WERI-Rb-1 (cell line): ENCODE data around the gene HHEX.

ENCODE experiments used
- DNase-seq: peaks from one replicate; pipeline ENCODE4 v3.0.0-alpha.2; 2020
- H3K27ac ChIP-seq: fragments of 250-450 bp; sonication (Bioruptor Pico); 2 replicates; pipeline ENCODE4 v1.5.1; 2020; ENCODE audit warnings: mild to moderate bottlenecking, moderate library complexity
- H3K27me3 ChIP-seq: fragments of 250-450 bp; sonication (Bioruptor Pico); 2 replicates; pipeline ENCODE4 v1.5.1; 2021; ENCODE audit warnings: mild to moderate bottlenecking, low read depth, moderate library complexity; ENCODE audit not compliant: insufficient read depth, severe bottlenecking
- H3K36me3 ChIP-seq: fragments of 250-450 bp; sonication (Bioruptor Pico); 2 replicates; pipeline ENCODE4 v1.5.1; 2020; ENCODE audit warnings: mild to moderate bottlenecking, moderate library complexity
- H3K4me3 ChIP-seq: 2 replicates; pipeline ENCODE4 v1.5.1; 2011; ENCODE audit warnings: low read depth, mild to moderate bottlenecking, control low read depth, low read length
- H3K9me3 ChIP-seq: fragments of 250-450 bp; sonication (Bioruptor Pico); 2 replicates; pipeline ENCODE4 v1.5.1; 2021; ENCODE audit warnings: mild to moderate bottlenecking, moderate library complexity; ENCODE audit not compliant: severe bottlenecking
- TF ChIP-seq, protein P1 (sequence below): IDR thresholded peaks from 2 replicates; pipeline ENCODE4 v1.5.1; 2011; ENCODE audit warnings: low read depth, mild to moderate bottlenecking, control low read depth, inconsistent platforms, low read length

Gene HHEX

DNA sequence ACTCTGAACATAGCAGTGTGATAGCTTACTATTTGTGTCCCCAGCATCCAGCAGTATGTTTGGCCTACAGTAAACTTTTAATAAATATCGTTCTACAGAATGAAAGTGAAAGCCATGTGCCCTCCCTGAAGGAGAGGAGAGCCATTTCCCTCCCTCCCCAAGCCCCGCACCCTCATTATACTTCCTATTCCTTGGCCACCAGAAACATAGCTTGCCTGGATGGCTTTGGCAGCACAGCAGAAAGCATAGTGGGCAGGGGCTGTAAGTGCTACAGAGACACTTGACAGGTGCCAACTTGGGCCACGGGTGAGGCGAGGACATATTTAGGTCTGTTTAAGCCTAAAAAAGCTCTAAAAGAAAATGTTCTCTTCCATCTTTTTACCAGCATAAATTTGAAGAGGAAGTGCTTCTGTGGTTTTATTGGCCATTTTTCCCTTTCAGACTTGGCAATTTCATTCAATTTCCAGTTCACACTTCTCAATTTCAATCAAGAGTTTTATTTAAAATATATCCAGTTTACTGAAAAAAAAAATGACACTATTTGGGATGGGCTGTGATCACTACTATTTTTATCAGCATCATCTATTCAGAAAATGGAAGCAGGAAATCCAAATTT is 12.7 kb downstream of the HHEX start:
- no peaks in the 10 kb centered on the region for H3K27me3 ChIP-seq
- no peak for DNase-seq
- H3K4me3 ChIP-seq, result no peak overlapping the region
- H3K27ac ChIP-seq, result no peak overlapping the region
- no peaks in the 10 kb centered on the region for H3K36me3 ChIP-seq
- TF ChIP-seq, protein P1, sequence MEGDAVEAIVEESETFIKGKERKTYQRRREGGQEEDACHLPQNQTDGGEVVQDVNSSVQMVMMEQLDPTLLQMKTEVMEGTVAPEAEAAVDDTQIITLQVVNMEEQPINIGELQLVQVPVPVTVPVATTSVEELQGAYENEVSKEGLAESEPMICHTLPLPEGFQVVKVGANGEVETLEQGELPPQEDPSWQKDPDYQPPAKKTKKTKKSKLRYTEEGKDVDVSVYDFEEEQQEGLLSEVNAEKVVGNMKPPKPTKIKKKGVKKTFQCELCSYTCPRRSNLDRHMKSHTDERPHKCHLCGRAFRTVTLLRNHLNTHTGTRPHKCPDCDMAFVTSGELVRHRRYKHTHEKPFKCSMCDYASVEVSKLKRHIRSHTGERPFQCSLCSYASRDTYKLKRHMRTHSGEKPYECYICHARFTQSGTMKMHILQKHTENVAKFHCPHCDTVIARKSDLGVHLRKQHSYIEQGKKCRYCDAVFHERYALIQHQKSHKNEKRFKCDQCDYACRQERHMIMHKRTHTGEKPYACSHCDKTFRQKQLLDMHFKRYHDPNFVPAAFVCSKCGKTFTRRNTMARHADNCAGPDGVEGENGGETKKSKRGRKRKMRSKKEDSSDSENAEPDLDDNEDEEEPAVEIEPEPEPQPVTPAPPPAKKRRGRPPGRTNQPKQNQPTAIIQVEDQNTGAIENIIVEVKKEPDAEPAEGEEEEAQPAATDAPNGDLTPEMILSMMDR, result no peak
- H3K9me3 ChIP-seq, result no peaks in the 10 kb centered on the region

DNA sequence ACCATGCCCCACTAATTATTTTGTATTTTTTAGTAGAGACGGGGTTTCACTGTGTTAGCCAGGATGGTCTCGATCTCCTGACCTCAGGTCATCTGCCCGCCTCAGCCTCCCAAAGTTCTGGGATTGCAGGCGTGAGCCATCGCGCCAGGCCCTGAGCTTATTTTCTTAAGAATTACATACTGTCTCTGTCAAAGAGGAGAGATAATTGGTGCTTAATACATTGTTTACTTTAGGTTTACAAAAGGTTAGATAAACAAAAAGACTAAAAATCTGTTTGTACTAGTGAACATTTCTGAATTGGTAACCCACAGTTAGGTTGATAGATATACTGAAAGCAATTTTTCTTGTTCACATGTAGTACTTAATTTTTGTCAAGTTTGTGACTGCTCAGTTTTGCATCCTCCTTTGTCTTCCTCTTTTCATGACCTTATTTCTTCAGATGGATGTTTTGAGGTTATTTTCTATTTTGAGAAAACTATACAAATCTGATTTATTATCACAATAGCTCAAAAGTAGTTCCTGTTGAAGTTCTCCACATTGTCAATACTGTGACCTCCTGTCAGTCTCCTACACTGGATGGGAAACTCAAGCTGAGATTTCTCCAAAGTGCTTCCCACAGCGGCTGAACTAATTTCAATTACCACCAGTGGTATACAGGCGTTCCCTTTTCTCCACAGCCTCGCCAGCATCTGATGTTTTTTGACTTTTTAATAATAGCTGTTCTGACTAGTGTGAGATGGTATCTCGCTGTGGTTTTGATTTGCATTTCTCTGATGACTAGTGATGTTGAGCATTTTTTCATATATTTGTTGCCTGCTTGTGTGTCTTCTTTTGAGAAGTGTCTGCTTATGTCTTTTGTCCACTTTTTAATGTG is 22.5 kb downstream of the HHEX start:
- H3K4me3 ChIP-seq, result no peak overlapping the region
- H3K27me3 ChIP-seq, result no peaks in the 10 kb centered on the region
- no peaks in the 10 kb centered on the region for H3K36me3 ChIP-seq
- no peaks in the 10 kb centered on the region for H3K9me3 ChIP-seq
- TF ChIP-seq, protein P1, result no peak
- no peak overlapping the region for H3K27ac ChIP-seq
- no peak for DNase-seq

DNA sequence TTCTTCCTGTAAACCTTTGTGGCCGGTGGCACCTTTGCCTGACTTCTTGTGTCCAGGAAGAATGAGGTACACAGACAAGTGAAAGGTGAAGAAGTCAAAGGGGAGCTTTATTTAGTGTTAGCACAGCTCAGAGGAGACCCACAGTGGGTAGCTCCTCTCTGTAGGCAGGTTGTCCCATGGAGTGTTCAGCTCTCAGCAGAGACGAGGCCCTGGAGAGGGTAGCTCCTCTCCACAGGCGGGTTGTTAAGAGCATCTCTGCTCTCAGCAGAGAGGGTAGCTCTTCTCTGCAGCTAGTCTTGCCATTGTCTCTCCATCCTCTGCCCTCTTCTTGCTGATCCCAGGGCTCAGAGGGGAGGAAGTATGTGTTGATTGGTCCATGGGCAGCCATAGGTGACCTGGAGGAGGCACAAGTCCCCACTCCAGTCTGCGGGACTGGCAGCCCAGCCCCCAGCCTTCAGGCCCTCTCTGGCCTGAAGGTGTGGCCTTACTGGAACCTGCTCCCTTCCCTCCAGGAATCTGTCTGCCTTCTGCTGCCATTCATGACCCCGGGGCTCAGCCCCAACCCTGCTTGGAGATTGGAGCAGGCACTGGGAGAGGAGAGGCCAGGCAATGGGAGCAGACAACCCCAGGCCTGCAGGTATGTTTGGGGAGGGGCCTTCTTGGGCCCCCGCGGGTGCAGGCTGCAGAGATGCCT is 24.5 kb downstream of the HHEX start:
- Histone ChIP-seq H3K4me3 (no peak overlapping the region), H3K9me3 (no peaks in the 10 kb centered on the region), H3K27ac (no peak overlapping the region), H3K36me3 (no peaks in the 10 kb centered on the region), H3K27me3 (no peaks in the 10 kb centered on the region)
- no peak for DNase-seq
- TF ChIP-seq, protein P1, result no peak

DNA sequence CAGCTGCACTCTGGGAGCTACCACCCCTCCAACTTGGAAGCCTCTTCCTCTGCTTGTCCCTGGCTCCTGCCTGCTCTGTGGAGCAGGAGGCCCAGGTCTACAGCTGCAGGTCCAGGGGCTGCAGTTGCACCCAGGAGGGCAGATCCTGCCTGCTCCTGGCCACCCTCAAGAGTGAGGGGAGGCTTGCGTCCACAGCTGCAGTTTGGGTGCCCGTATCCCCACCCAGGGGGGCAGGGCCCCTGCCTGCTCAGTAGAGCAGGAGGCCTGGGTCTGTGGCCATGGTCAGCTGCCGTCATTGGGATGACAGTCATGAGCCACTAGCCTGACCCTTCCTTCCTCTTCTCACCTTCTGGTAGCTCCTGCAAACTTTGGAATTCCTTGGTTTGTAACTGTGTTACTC is 25.1 kb downstream of the HHEX start:
- no peaks in the 10 kb centered on the region for H3K27me3 ChIP-seq
- TF ChIP-seq, protein P1, result no peak
- DNase-seq, result no peak
- H3K36me3 ChIP-seq, result no peaks in the 10 kb centered on the region
- no peaks in the 10 kb centered on the region for H3K9me3 ChIP-seq
- H3K4me3 ChIP-seq, result no peak overlapping the region
- no peak overlapping the region for H3K27ac ChIP-seq

DNA sequence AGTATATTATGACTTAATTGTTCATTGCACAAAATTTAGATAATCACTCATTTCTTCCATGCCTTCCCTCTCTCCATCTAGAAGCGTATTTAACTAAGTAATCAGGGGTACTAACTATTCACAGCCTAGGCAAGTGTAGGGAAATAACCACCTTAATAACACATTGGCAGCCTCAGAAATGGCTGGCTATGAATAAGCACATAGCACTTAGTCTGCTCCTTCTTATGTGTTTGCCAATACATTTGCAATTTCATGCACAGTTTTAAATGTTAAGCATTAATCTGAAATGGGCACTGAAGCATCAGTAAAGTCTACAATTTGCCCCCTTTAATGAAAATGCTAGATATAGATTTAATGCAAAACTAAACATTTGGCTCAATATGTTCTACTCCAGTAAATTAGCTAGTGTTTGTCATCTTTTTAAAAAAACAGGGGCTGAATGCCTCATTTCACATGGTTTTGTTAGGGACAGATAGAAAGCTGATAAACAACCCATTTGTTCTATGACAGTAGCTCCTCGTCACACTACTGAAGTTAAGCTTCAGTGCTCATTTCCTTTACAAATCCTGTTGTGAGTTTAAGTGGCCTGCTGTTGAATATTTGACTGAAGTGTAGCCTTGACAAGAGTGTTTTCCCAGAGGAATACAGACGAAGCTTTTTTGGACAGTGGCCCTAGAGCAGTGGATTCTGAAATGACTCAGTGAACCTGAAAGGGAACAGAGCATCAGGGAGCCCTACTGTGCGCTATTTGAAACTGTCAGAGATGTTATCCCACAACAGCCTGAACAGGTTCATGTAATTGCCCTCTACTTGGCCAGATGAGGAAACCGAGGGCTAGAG is 30.5 kb downstream of the HHEX start:
- no peak for DNase-seq
- Histone ChIP-seq H3K27me3 (no peaks in the 10 kb centered on the region), H3K36me3 (no peaks in the 10 kb centered on the region), H3K9me3 (no peaks in the 10 kb centered on the region), H3K4me3 (no peak overlapping the region), H3K27ac (no peak overlapping the region)
- TF ChIP-seq, protein P1, result no peak
